HG02798 (cell line): ENCODE data around the gene RHBDD1.
"Not testable (repeated sequence)": the region's sequence is repeated elsewhere in the genome, so short reads cannot be mapped to it uniquely, and the experiment has no call there.

Source experiments
- ATAC-seq: cut with Tn5 transposase; IDR thresholded peaks from one replicate; pipeline ENCODE4 v1.9.1; 2021; ENCODE audit warnings: mild to moderate bottlenecking; ENCODE audit not compliant: unreplicated experiment, poor library complexity

RHBDD1 gene

GRCh38 chr2:226799211-226799975, 36.5 kb upstream of the RHBDD1 start, which contains the start of gene IRS1:
Gene IRS1 (minus strand): TSS chr2:226799820. CDS start chr2:226798738, 1,082 bp downstream.
- ATAC-seq: peak; percentile 35

- ATAC-seq: no peak
Observed at GRCh38 chr2:226799976-226800940, 35.6 kb upstream of the RHBDD1 start.

GRCh38 chr2:226800941-226801784, 34.7 kb upstream of the RHBDD1 start:
- peak; percentile 86 for ATAC-seq

- ATAC-seq: no peak
Observed at GRCh38 chr2:226802573-226802972, 33.3 kb upstream of the RHBDD1 start.

- ATAC-seq: no peak
Observed at GRCh38 chr2:226803410-226803809, 32.4 kb upstream of the RHBDD1 start.

GRCh38 chr2:226813148-226813701, 22.6 kb upstream of the RHBDD1 start:
- ATAC-seq: no peak

GRCh38 chr2:226818930-226819329, 16.9 kb upstream of the RHBDD1 start:
- ATAC-seq: no peak

GRCh38 chr2:226825056-226825455, 10.8 kb upstream of the RHBDD1 start:
- ATAC-seq: no peak

- no peak for ATAC-seq
Observed at GRCh38 chr2:226828191-226828590, 7.7 kb upstream of the RHBDD1 start.

GRCh38 chr2:226829721-226830631, 5.9 kb upstream of the RHBDD1 start:
- ATAC-seq: no peak

GRCh38 chr2:226831266-226831665, 4.6 kb upstream of the RHBDD1 start:
- no peak for ATAC-seq

GRCh38 chr2:226832061-226832460, 3.8 kb upstream of the RHBDD1 start:
- ATAC-seq: no peak

- not testable (repeated sequence) for ATAC-seq
Observed at GRCh38 chr2:226834880-226835279, 974 bp upstream of the RHBDD1 start.

- peak; percentile 36 for ATAC-seq
Observed at GRCh38 chr2:226835420-226835795, 446 bp upstream of the RHBDD1 start.

- no peak for ATAC-seq
Observed at GRCh38 chr2:226836548-226836885, 663 bp downstream of the RHBDD1 start.

- ATAC-seq: no peak
Observed at GRCh38 chr2:226837334-226837733, 1.5 kb downstream of the RHBDD1 start.

- ATAC-seq: no peak
Observed at GRCh38 chr2:226837787-226838603, 2.1 kb downstream of the RHBDD1 start.

GRCh38 chr2:226838722-226839121, 2.9 kb downstream of the RHBDD1 start:
- ATAC-seq: no peak
